SH-SY5Y (cell line): ENCODE data around the gene CD81.

Experiments used
- GATA2 ChIP-seq: IDR thresholded peaks from 2 replicates; pipeline ENCODE4 v1.6.1; 2011; ENCODE audit warnings: mild to moderate bottlenecking, low read depth, low read length
- GATA3 ChIP-seq: IDR thresholded peaks from 2 replicates; pipeline ENCODE4 v1.6.1; 2011; ENCODE audit warnings: low read depth, mild to moderate bottlenecking, low read length, moderate library complexity

Gene CD81

GRCh38 chr11:2422461-2423156 lies 45.5 kb downstream of the CD81 start:
- no peak for TF ChIP-seq GATA2
- TF ChIP-seq GATA3 = no peak

DNA sequence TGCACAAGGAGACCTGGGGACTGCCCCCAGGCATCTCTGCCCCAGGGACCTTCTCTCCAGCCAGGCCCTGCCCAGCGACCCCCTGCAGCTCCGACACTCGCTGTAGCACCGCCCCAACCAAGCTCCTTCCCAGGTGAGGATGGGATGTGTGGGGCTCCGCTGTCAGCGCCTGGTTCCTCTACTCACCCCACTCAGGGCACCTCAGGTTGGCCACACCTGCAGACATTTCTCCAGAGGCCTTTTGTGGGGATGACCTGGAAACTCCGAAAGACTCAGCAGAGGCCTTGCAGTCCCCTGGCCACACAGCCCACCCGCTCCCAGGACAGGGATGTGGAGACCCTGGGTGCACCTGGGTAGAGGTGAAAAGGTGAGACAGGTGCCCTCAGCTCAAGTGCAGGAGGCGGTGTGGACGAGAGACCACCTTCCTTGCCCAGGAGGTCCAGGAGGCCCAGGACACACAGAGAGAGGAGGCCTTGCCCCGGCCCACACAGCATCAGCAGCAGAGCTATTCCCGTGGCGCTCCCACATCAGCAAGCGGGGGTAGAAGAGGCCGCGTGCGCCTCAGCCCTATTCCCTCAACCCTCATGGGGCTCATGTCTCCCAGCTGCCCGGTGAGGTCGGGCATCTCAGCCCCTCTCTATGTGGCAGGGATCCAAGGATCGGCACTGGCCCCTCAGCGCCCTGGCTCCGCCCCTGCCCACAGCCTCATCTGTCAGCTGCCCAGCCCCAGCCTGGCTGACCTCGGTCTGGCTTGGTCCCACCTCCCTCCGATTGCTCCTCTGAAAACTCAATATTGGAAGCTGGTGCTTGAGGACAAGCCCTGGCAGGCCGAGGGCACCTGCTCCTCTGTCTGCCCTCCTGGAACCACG lies 46.3 kb downstream of the CD81 start:
- TF ChIP-seq GATA3 (no peak), GATA2 (no peak)

- TF ChIP-seq GATA3 = no peak
- no peak for TF ChIP-seq GATA2
These were observed 47.8 kb downstream of the CD81 start for GRCh38 chr11:2424811-2425495.

GRCh38 chr11:2425506-2425905 lies 48.4 kb downstream of the CD81 start:
- no peak for TF ChIP-seq GATA2
- TF ChIP-seq GATA3 = no peak

- TF ChIP-seq GATA2 (no peak), GATA3 (no peak)
These were observed 49.1 kb downstream of the CD81 start for GRCh38 chr11:2426221-2426620.

GRCh38 chr11:2426826-2427521 lies 49.9 kb downstream of the CD81 start:
- TF ChIP-seq GATA2 = no peak

DNA sequence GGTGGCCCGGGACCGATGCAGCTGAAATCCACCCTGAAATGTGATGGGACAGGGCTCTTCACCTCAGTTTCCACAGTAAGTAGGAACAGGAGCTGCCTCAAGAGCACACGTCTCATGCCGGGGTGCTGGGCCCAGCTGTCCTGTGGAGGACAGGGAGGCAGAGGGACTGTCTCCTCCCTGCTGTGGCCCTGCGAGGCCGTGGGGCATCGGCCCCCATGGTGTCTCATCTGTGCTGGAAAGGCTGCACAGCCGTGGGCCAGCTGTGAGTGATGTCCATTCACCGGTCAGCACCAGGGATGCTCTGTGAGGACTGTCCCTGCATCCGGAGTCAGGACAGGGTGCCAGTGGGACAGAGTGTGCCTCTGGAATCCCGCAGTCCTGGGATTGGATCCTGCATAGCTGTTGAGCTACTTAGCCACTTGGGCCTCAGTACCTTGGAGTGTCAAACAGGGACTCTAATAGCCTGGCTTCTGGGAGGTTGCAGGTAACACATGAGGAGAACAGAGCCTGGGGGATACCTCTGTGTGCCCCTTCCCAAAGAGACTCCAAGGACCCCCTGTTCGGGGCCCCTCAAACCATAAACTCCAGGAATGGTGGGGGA lies 50.7 kb downstream of the CD81 start:
- TF ChIP-seq GATA2 (no peak), GATA3 (no peak)

GRCh38 chr11:2428322-2428795 lies 51.2 kb downstream of the CD81 start:
- TF ChIP-seq GATA2 = no peak
- no peak for TF ChIP-seq GATA3

- TF ChIP-seq GATA2 (no peak), GATA3 (no peak)
These were observed 54.3 kb downstream of the CD81 start for GRCh38 chr11:2431395-2431794.

DNA sequence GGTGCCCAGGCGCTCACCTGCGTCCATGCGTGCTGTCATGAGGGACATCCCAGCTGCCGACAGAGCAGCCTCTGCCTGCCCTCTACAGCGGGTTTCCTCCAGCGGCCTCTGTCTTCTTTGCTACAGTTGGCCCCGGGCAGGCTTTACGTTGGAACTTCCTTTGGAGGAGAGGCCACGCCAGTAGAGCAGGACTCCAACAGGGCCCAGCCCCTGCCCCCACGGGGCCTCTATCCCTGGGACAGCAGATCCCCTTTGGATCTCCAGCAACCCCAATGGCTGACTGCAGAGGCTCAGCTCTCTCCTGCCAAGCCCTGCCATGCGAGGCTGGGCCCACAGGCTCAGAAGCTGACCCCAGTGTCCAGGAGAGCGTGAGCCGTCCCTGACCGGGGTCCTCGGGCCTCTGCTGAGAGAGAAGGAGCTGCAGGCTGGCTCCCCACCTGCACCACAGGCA lies 55.1 kb downstream of the CD81 start:
- no peak for TF ChIP-seq GATA3
- TF ChIP-seq GATA2 = no peak

DNA sequence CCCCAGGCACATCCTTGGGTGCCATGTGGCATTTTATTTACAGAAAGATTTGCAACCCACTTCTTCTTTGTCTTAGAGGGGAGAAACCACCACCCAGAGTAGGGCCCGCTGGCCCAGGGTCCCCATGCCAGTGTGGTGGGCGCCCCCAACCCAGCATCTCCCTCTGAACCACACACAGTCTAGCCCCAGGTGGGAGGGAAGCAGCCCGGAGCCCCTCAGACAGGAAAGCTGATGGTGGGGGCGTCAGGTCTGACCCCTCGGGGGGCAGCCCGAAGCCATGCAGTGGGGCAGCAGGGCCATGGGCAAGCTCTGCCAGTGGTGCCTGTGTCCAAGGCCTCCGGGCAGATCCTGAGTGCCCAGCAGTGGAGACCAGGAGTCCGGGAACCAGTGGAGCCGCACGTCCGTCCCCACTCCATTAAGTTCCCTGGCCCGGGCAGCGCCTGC lies 55.5 kb downstream of the CD81 start:
- TF ChIP-seq GATA3 (no peak), GATA2 (no peak)

GRCh38 chr11:2433106-2433925 lies 56.2 kb downstream of the CD81 start:
- no peak for TF ChIP-seq GATA3
- no peak for TF ChIP-seq GATA2

- no peak for TF ChIP-seq GATA3
- TF ChIP-seq GATA2 = no peak
These were observed 56.9 kb downstream of the CD81 start for GRCh38 chr11:2434008-2434407.
